GM11168 (cell line): ENCODE results near the gene GIT1.

Source experiments
- in situ Hi-C: fragments of 300-500 bp; cut with MboI; formaldehyde crosslinking; loops from one replicate; pipeline ENCODE4 v1.12.0; 2022; ENCODE audit warnings: low sequenced_read_pairs; ENCODE audit not compliant: unreplicated experiment

Gene GIT1

GRCh38 chr17:29595107-29595942 is 5.9 kb upstream of the GIT1 start:
- in situ Hi-C loops = no loop called here

DNA sequence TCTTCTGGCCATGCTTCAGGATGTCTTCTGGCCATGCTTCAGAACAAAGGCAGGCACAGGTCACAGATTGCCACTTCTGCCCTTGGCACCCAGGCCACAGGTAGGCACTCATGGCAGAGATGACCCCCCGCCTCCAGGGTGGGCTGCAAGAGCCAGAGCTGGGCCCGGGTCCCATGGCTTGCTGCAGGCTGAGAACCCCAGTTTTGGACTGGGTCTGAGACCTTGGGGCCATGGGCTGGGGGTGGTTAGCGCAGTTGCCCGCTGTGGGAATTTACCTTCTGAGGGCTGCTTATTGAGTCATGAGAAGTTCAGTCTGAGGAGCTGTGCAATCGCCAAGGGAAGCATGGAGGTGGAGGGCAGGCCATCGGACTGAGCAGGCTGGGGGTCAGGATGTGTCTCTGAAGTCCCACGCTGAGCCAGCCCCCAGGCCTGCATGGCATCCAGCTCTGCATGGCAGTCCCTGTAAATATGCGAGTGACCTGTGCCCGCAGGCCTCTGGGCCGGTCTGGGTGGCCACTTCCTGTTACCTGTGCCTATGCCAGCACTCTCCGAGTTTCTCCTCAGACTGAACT is 5.2 kb upstream of the GIT1 start:
- in situ Hi-C loops = no loop called here

DNA sequence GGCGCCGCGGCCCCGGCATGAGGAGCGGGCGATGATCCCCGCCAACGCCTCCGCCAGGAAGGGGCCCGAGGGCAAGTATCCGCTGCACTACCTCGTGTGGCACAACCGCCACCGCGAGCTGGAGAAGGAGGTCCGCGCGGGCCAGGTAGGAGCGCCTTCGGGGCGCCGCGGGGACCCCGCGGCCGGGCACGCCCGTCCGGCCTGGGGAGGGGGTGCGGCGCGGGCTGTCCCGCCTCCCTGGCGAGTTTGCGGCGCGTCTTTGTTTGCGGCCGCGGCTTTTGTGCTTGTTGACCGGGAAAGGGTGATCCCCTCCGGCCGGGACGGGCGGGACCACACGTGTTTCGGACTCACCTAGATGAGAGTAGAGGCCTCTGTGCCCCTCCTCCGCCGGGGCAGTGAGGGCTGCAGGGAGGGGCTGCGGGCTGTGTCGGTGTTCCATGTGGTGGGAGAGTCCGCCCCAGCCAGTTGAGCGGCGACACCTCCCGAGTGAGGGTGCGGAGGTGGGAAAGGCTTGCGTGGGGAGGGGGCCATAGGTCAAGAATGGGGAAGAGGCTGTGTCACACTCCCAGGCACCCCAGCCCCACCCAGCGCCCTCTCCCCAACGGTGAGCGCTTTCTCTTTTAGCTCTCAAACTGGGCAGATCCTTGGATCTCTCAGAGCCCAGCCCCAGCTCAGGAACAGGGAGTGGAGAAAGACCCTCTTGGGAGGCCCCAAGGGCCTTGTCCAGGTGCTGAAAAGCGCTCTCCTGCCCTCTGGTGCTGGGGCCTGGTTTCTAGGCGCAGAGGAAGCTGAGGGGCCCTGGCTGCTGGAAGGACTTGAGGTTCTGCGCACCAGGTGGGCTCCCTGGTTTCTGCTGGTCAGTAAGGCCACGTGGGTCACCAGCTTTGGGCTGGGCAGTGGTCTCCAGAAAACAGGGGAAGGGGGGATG is 4.4 kb upstream of the GIT1 start:
- in situ Hi-C loops = no loop called here

DNA sequence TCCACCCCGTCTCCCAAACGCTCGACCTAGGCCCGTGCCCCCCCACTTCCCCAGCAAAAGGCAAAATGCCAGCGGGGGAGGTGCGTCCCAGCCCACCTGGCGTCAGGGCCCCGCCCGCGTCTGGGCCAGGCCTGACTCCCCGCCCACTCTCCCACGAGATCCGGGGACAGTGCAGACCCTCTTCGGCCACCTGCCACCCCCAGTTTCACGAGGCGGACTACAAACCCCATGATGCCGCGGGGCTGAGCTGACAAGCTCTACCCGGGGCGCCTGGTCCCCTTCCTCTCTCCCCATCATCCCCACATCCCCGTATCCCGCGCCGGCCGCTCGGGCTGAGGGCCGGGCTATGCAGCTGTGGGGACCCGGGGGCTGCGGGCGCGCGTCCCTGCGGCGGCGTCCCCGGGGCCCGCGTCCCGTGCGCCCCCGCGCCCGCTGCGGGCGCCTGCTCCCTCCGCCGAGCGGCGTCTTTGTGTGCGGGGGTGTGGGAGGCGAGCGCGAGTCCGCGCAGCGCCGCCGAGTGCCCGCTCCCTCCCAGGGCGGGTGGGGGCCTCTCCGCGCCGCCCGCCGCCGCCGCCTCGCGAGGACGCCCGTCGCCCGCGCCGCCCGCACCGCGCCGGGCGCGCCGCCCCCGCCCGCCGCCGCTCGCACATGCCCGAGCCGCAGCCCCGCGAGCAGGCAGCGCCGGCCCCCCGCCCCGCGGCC is 3.6 kb upstream of the GIT1 start, which contains the start of gene ANKRD13B:
TSS of gene ANKRD13B (plus strand) at position 283 of the 702 bp plus-strand sequence. CDS start 490 bp downstream, outside the sequence.
- in situ Hi-C loops = no loop called here

- in situ Hi-C loops = no loop called here
These were observed 2.5 kb upstream of the GIT1 start for GRCh38 chr17:29591737-29592608.

DNA sequence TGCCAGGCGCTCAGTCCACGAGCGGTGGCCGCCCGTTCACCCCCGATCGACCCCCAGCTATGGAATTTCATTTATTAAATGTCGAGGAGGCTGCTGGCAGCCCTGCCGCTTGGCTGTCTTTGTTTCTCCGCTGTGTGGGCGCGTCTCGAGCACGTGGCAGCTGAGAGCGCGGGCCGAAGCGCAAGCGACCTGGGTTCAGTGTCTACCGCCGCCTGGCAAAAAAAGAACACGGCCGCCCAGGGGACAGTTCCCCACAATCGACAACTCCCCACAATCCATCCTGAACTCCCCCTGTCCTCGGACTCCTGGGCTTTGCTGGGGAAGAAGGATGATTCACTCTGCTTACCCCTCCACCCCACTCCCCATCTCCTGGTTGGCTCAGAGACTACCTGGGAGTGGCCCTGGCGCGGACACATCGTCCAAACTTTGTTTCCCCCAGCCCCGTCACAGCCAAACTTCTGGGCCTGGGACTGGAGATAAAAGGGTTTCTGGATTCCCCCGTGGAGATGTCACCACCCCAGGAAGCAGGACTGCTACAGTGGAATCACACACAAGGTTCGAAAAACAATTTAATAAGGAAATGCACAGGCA is 1.8 kb upstream of the GIT1 start:
- in situ Hi-C loops = no loop called here

DNA sequence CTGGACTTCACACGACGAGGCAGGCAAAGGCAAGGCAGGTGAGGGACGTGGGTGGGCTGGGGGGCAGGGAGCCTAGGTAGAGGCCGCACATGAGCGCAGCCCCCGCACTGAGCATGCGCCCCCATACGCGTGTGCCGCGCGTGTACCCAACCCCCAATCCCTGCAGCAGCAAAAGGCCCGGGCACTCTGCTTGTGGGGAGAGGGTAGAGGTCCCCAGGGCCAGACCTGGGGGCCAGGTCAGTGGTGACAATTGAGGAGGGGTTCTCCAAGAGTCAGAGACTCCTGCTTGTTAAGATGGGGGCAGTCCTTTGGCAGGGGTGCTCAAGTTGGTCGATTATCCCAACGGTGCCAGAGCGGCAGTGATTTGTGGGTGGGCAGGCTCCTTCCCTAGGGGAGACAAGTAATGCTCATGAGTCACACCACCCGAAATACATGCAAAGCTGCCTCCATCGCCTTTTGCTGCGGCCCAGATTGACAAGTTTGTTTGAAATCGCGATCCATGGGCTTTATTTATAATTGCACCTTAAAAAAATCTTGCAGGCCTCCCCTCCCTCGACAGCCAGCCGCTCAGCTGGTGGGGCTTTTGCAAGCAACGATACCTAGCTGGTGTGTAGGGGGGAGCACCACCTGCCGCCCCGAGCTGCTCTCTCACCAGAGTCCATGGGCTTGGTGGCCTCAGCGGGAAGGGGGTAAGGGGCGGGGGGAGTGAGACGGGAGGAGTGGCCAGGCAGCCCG is 1.1 kb upstream of the GIT1 start:
- in situ Hi-C loops = no loop called here

- in situ Hi-C loops = no loop called here
These were observed 661 bp downstream of the GIT1 start for GRCh38 chr17:29588562-29589411.

DNA sequence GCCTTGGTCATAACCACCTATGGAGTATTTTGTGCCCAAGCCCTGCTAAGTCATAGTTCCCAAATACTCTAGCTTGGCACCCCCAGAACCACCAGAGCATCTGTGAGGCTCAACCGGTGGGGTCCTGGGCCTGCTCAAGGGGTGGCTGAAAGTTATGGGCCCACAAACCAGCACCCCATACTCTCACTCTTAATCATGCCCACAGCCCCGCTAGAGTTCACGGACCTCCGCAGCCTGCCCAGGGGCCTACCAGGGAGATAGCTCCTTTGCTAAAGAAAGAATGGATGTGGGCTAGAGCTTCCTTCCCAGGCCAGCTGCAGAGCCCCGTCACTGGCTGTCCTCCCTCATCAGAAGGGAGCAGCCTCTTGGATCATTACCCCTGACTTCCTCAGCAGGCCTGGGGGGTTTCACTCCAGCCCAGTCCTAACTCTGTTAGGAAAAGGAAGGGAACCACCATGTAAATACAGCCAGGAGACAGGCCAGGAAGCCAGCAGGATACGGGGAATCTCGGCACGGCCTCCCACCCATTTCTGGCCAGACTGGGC is 1.4 kb downstream of the GIT1 start:
- in situ Hi-C loops = no loop called here

GRCh38 chr17:29587591-29587990 is 1.9 kb downstream of the GIT1 start:
- in situ Hi-C loops = no loop called here

DNA sequence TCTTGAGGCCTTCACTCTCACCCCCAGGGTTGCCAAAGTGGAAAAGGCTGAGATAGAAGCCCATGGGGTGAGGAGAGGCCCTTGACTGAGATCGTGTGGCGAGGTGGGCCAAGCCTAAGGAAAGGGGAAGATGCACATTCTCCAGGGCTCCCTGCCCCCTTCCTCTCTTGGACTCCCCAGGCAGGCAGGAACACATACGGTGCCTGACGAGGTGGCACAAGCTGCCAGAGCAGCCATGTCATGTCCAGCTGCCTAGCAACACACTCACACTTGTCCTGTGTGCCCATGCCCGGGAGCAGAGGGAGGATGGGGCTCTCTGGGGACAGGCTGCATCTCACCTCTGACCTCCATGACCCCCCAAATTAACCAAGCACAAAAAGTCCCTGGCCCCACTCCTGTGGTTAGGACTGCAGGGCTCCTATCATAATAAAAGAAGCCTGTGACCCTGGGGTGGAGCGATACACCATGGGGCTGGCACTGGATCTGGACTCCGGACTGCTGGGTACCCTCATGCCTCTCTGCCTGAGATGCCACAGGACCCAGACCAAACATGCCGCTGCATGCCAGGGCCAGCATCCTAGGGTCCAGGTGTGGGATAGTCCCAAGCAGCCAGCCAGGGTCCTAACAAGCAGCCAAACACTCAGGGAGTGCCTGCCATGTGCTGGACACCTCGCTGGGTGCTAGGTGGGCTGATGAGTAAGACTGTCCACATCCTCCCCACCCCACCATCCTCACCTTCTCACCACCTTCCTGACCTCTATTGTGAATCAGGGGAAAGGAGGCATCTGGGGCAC is 2.6 kb downstream of the GIT1 start:
- in situ Hi-C loops = no loop called here

- in situ Hi-C loops = no loop called here
These were observed 4.2 kb downstream of the GIT1 start for GRCh38 chr17:29585080-29585751.

- in situ Hi-C loops = no loop called here
These were observed 4.9 kb downstream of the GIT1 start for GRCh38 chr17:29584452-29585079.

- in situ Hi-C loops = no loop called here
These were observed 5.9 kb downstream of the GIT1 start for GRCh38 chr17:29583324-29584248.
